Muscle layer of duodenum (tissue), 2 donors: ENCODE results near the gene RGL1.
"Not testable (repeated sequence)": the region's sequence is repeated elsewhere in the genome, so short reads cannot be mapped to it uniquely, and the experiment has no call there.

Experiments used
- H3K27ac ChIP-seq: one replicate; pipeline ENCODE4 v1.7.0; 2013; ENCODE audit warnings: mild to moderate bottlenecking, low read length
- H3K27me3 ChIP-seq: one replicate; pipeline ENCODE4 v1.7.0; 2013; ENCODE audit warnings: low read depth, mild to moderate bottlenecking, control low read depth, low read length
- H3K36me3 ChIP-seq, 2 donors: one replicate each; pipeline ENCODE4 v1.7.0; 2013; ENCODE audit warnings: low read length in 2 of 2, control low read depth in 1 of 2, mild to moderate bottlenecking in 1 of 2; ENCODE audit not compliant: insufficient read depth in 2 of 2, control insufficient read depth in 1 of 2
- H3K4me1 ChIP-seq, 2 donors: one replicate each; pipeline ENCODE4 v1.7.0; 2013; ENCODE audit warnings: low read length in 2 of 2, mild to moderate bottlenecking in 2 of 2, control low read depth in 1 of 2, moderate library complexity in 1 of 2; ENCODE audit not compliant: insufficient read depth in 2 of 2, control insufficient read depth in 1 of 2
- H3K4me3 ChIP-seq, 2 donors: one replicate each; pipeline ENCODE4 v1.7.0; 2013; ENCODE audit warnings: low read length in 2 of 2, low read depth in 1 of 2, mild to moderate bottlenecking in 1 of 2
- H3K9me3 ChIP-seq, 2 donors: one replicate each; pipeline ENCODE4 v1.7.0; 2013; ENCODE audit warnings: low read length in 2 of 2, control low read depth in 1 of 2, mild to moderate bottlenecking in 1 of 2; ENCODE audit not compliant: control insufficient read depth in 1 of 2
- donor health status: healthy.

RGL1 gene

DNA sequence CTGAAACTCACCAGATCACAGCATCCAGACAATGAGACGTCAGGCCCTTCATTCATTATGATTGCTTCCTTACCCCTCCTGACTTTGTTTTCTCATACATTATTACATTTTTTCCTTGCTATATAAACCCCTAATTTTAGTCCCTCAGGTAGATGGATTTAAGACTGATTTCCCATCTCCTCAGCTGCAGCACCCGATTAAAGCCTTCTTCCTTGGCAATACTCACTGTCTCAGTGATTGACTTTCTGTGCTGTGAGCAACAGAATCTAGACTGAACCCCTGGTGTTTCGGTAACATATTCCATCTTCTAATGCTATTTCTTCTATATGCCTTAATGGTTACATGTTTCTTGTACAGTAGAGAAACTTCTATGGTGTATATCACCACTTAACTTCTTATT, 30.0 kb upstream of the RGL1 start:
- Histone ChIP-seq H3K4me1 (no peaks in the 10 kb centered on the region), H3K9me3 (peaks cover 0 to 6% of the 10 kb centered on the region in 2 donors), H3K4me3 (no peak overlapping the region), H3K27ac (no peak overlapping the region), H3K27me3 (no peaks in the 10 kb centered on the region), H3K36me3 (no peaks in the 10 kb centered on the region)

DNA sequence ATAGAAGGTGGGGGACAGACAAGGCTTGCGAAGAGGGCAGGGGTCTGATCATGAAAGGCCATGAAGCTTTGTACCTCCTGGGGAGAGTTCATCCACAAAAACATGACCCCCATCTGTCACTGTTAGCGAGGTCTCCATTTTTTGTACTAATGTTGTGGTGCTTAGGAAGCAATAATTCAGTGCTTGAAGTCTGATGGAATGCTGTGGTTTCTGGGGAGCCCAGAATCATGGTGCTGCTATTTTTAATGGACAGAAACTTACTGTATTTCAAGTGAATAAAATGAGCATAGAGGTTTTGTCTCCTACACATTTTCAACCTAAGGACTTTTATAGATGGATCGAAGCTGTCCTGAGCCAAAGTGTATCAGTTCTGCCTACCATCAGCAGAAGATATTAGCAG, 28.2 kb upstream of the RGL1 start:
- no peaks in the 10 kb centered on the region for H3K36me3 ChIP-seq
- no peaks in the 10 kb centered on the region for H3K4me1 ChIP-seq
- H3K27me3 ChIP-seq, result no peaks in the 10 kb centered on the region
- H3K9me3 ChIP-seq, result no peaks in the 10 kb centered on the region
- no peak overlapping the region for H3K27ac ChIP-seq
- no peak overlapping the region for H3K4me3 ChIP-seq

DNA sequence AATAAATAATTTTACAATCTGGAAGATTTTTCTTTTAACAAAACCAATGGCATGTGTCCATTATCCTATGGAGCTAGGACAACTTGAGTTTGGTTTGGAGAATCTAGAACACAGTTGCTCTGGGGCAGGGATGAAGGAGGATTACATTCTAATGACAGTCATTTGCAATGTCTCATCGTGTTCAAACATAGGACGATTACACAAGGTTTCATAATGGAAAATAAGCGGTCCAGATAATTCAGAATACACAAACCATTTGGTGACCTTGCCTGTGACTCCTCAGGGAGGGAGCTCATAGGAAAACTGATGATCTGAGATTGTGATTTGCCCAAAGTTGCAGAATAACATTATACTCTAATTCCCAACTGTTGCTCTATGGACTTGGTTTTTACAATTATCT, 27.6 kb upstream of the RGL1 start:
- Histone ChIP-seq H3K36me3 (no peaks in the 10 kb centered on the region), H3K4me3 (no peak overlapping the region), H3K27me3 (no peaks in the 10 kb centered on the region), H3K4me1 (no peaks in the 10 kb centered on the region), H3K27ac (no peak overlapping the region), H3K9me3 (no peaks in the 10 kb centered on the region)

DNA sequence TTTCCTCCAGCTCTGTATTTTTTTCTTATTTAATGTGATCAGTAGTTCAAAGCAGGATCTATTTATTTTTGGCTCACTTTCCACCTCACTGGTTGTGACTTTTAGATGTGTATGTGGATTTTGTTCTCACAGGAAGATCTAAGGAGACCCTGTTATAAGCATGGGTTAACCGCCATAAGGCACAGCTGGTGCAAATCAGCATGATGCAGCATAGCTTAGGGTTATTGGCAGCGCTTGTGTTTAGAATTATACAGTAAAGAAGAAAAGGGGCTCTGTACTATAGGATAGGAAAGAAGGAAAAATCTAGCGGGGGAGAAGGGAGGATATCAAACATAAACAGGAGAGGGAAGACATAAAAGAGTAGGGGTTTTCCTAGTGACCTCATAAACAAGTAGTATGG, 26.9 kb upstream of the RGL1 start:
- H3K4me1 ChIP-seq, result no peaks in the 10 kb centered on the region
- H3K27me3 ChIP-seq, result no peaks in the 10 kb centered on the region
- H3K27ac ChIP-seq, result no peak overlapping the region
- no peak overlapping the region for H3K4me3 ChIP-seq
- no peaks in the 10 kb centered on the region for H3K36me3 ChIP-seq
- no peaks in the 10 kb centered on the region for H3K9me3 ChIP-seq

DNA sequence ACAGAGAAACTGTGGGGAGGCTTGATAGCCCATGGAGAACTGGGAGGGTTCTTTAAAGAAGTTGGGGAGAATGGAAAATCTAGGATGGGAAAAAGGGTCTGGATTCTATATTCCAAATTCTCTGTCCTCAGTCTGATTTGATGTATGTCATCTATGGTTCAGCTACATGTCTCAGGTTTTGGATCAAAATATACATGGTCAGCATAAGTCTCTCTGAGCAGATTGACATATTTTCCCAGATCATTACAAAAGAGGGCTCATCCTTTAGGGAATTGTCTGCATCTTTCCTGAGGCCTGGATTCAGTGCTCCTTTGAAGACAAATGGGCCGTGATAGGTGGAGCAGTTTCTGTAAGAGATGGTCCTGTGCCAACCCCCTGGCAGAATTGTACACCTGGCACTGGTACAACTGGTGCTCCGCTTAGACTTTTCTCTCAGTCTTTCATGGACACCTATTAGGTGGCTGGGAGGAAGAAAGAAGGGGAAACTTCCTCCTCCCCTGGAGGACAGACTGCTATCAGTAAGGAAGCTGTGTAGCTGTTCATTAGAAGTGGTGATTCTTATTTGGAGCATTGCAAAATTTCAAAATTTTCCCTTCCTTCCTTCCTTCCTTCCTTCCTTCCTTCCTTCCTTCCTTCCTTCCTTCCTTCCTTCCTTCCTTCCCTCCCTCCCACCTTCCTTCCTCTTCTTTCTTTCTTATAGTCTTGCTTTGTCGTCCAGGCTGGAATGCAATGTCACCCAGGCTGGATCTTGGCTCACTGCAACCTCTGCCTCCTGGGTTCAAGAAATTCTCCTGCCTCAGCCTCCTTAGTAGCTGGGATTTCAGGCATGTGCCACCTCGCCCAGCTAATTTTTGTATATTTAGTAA, 26.1 kb upstream of the RGL1 start:
- no peaks in the 10 kb centered on the region for H3K27me3 ChIP-seq
- H3K9me3 ChIP-seq, result no peaks in the 10 kb centered on the region
- H3K36me3 ChIP-seq, result no peaks in the 10 kb centered on the region
- H3K4me1 ChIP-seq, result peaks cover 0 to 4% of the 10 kb centered on the region in 2 donors
- H3K27ac ChIP-seq, result no peak overlapping the region
- no peak overlapping the region for H3K4me3 ChIP-seq

DNA sequence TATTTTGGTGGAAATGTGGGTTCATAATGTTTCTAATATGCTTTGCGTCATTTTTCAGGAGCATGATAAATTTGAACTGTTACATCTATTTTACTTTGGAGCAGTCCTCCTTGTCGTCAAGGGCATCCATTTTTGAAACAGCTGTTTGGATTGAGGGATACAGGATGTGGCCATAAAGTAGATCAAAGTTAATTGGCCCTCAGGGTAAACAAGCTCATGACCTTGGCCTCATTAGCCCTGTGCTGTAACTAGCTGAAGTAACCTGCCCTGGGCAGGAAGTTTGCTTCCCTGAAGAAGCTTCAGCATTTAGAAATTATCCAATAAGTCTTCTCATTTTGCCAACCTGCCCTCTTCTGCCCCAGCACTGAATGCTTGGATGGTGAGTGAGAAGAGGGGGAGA, 24.8 kb upstream of the RGL1 start:
- no peaks in the 10 kb centered on the region for H3K36me3 ChIP-seq
- H3K9me3 ChIP-seq, result no peaks in the 10 kb centered on the region
- H3K4me1 ChIP-seq, result peaks cover 0 to 12% of the 10 kb centered on the region in 2 donors
- no peaks in the 10 kb centered on the region for H3K27me3 ChIP-seq
- H3K4me3 ChIP-seq, result no peak overlapping the region
- H3K27ac ChIP-seq, result no peak overlapping the region

DNA sequence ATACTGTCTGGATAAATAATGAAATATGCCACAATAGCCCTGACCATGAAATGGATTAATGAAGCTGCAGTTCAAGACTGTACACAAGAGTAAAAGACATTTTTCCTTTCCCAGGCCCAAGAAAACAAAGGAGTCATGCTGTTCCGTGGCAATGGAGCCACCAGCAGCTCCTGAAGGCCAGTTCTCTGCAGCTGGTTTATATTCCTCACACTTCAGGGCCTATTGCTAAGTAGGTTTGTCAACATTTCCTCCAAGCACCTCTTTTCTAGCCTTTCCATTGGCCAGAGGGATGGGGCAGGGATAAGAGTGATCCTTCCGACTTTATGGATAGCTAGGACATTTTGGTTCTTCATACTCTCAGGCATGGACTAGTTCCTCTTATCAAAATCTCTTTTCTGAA, 24.2 kb upstream of the RGL1 start:
- Histone ChIP-seq H3K27me3 (no peaks in the 10 kb centered on the region), H3K4me1 (peaks cover 0 to 12% of the 10 kb centered on the region in 2 donors), H3K27ac (no peak overlapping the region), H3K9me3 (no peaks in the 10 kb centered on the region), H3K36me3 (no peaks in the 10 kb centered on the region), H3K4me3 (no peak overlapping the region)

DNA sequence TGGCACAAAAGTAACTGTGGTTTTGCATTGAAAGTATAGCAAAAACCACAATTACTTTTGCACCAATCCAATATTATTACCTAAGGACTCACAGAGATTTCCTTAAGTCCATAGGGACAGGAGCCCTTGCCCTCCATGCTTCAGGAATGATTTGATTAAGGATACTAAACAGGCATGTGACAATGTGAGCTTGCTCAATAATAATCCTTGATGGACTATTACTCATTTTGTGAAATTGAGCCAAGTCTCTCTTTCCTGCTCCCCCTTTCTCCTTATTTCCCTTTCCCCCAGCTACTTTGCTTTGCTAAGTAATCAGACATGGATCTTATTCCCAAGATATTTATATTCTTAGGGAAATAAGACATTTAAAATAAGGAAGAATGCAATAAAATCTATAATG, 21.6 kb upstream of the RGL1 start:
- Histone ChIP-seq H3K9me3 (no peaks in the 10 kb centered on the region), H3K4me3 (no peak overlapping the region), H3K36me3 (no peaks in the 10 kb centered on the region), H3K27me3 (no peaks in the 10 kb centered on the region), H3K4me1 (peaks cover 0 to 12% of the 10 kb centered on the region in 2 donors), H3K27ac (no peak overlapping the region)

DNA sequence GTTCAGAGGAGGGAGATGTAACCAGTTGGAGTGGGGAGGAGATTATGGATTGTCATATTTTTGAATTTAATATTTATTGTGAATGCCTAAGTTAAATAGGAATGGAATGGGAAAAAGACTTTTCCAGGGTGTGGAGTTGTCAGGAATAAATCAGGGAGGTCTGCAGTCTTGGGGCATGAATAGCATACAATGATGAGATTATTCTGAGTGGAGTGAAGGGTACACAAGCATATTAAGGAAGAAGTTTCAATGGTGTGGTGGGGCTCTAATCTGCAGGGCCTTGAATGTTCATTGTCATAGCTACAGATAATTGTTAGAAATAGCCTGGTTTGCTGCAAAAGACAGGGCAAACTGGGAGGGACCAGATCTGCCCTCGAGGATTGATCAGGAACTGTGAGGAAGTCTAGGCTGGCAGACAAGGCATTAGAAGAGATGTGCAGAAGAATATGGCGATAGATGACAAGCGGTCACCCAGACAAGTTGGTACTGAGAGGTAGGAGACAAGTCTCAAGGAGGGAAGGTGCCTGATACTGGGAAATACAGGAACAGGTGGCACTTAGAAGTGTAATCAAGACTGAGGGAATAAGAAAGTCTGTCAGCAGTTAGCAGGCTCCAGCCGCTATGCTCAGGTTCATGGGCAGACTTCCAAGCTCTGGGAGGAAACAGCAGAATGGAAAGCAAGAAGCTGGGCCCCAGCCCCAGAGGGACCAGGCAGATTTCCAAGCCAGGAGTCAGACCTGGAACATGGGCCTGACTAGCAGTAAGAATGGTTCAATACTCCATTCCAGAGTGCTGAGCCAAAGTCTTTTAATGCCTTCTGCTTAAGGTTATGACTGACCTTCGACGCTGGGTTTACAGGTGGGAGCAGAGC, 20.9 kb upstream of the RGL1 start:
- H3K27me3 ChIP-seq, result no peaks in the 10 kb centered on the region
- peaks cover 0 to 12% of the 10 kb centered on the region in 2 donors for H3K4me1 ChIP-seq
- H3K4me3 ChIP-seq, result no peak overlapping the region
- no peaks in the 10 kb centered on the region for H3K9me3 ChIP-seq
- H3K36me3 ChIP-seq, result no peaks in the 10 kb centered on the region
- no peak overlapping the region for H3K27ac ChIP-seq

DNA sequence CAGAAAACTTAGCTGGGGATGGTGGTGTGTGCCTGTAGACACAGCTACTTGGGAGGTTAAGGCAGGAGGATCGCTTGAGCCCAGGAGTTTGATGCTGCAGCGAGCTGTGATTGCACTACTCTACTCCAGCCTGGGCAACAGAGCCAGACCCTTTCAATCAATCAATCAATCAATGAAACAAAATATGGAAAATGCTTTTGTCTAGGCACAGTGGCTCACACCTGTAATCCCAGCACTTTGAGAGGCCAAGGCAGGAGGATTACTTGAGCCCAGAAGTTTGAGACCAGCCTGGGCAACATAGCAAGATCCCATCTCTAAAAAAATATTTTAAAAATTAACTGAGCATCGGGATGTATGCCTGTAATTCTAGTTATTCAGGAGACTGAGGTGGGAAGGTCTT, 19.0 kb upstream of the RGL1 start:
- H3K36me3 ChIP-seq, H3K9me3 ChIP-seq, H3K27me3 ChIP-seq, H3K4me3 ChIP-seq, H3K27ac ChIP-seq: not testable (repeated sequence)
- H3K4me1 ChIP-seq, result peaks cover 0 to 12% of the 10 kb centered on the region in 2 donors

DNA sequence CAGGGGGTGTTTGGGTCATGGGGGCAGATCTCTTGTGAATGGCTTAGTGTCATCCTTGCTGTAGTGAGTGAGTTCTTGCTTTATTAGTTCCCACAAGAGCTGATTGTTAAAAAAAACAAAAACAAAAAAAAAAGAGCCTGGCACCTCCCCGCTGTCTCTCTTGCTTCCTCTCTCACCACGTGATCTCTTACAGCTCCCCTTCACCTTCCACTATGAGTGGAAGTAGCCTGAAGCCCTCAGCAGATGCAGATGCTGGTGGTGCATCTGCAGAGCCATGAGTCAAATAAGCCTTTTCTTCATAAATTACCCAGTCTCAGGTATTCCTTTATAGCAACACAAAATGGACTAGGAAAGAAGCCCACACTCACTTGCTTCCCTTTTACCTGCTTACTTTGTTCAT, 17.2 kb upstream of the RGL1 start:
- Histone ChIP-seq H3K4me1 (peaks cover 0 to 12% of the 10 kb centered on the region in 2 donors), H3K27me3 (no peaks in the 10 kb centered on the region), H3K4me3 (no peak overlapping the region), H3K9me3 (no peaks in the 10 kb centered on the region), H3K36me3 (no peaks in the 10 kb centered on the region), H3K27ac (no peak overlapping the region)
